Stimulated activated CD8-positive, alpha-beta memory T cell treated with anti-CD3 and anti-CD28 coated beads, Interleukin-4, amount 100 ng/mL, for 1 hour (primary cell): ENCODE results near the gene UVRAG.

Experiments used
- DNase-seq, 2 donors: peaks; one replicate each; pipeline ENCODE4 v3.0.0-alpha.2; 2020; ENCODE audit warnings: low read depth in 2 of 2, low spot score in 1 of 2

Gene UVRAG

DNA sequence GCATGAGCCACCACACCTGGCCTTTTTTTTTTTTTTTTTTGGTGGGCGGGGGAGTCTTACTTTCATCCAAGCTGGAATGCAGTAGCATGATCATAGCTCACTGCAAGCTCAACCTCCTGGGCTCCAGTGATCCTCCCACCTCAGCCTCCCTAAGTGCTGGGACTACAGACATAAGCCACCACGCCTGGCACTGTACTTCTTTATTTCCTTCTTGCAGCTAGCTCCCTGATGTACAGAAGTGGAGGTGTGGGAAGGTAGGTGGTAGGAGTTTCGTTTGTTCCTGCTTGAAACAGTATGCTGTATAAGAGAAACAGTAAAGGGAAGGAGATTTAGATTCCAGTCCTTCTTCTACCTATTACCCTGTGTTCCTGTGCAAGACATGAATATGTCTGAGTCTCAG lies 319.2 kb downstream of the UVRAG start:
- DNase-seq, result no peak

DNA sequence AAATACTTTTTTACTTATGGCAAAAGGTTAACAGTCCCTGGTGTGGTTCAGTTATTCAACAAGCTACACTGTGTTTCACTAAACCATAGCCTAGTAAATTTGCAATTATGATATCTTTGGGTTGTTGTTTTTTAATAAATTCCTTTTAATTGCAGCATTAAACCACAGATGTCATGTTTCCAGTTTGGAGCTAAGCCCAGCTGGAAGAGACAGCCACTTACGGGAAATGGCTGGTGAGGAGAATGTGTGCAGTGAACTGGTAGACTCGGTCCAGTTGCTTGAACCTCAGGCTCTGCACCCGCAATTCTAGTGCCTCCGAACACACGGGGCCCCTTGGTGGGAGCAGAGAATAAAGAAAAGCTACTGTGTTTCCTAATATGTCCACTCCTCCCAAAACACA lies 320.5 kb downstream of the UVRAG start:
- DNase-seq, result no peak

DNA sequence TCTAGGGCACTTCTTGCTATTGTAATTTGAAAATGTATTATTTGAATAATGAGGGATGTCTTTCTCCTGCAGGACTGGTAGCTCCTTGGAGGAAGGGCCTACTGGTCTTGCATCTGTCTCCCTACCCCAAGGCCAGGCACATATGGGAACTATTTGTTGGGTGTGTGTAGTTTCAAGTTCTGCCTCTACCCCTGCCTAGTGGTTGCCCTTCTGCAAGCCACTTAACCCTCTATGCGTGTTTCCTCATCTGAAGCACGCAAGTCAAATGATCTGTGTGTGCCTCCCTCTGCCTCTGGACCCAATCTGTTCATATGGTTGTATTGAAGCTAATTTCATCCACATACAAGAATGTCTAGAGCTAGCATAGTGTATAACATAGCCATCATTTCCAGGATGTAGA lies 324.3 kb downstream of the UVRAG start:
- no peak for DNase-seq

DNA sequence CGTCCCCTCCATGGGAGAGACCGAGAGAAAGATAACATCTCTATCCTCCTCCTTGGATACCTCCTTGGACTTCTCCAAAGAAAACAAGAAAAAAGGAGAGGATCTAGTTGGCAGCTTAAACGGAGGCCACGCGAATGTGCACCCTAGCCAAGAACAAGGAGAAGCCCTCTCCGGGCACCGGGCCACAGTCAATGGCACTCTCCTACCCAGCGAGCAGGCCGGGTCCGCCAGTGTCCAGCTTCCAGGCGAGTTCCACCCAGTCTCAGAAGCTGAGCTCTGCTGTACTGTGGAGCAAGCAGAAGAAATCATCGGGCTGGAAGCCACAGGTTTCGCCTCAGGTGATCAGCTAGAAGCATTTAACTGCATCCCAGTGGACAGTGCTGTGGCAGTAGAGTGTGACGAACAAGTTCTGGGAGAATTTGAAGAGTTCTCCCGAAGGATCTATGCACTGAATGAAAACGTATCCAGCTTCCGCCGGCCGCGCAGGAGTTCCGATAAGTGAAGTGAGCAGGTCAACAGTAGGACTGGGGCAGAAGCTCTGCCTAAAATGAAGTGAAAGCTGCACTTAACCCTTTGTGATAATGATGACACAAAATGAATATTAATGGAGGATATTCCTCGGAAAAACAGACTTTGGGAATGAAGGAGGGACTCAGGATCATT lies 326.0 kb downstream of the UVRAG start:
- DNase-seq, result no peak

DNA sequence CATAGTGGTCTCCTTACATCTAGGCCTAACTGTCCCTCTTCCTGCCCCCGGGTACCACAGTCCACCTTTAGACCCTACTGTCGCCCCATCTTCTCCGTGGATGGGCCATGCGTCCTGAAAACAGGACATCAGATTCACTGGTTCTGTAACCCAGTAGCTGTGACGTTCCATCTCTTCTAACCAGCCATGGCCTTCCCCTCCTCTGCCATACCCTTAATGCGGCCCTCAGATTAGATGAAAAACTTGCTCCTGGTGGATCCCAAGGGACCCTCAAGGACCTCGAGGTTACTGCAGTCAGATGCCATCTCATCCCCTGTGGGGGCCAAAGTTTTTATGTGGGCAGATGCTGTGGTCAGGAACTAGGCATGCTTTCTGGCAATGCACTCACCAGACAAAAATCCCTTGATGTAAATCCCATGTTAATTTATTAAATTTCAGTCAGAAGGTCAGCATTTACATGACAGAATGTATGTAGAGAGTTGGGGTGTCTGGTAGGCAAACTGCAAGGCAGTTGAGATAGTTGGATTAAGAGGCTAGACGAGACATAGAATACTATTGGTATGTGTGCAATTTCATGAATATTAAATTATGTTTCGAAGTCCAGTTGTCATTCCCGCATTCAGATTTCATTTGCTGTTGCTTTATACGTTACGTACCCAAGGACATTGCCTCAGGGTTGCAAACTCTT lies 327.0 kb downstream of the UVRAG start:
- DNase-seq, result no peak

DNA sequence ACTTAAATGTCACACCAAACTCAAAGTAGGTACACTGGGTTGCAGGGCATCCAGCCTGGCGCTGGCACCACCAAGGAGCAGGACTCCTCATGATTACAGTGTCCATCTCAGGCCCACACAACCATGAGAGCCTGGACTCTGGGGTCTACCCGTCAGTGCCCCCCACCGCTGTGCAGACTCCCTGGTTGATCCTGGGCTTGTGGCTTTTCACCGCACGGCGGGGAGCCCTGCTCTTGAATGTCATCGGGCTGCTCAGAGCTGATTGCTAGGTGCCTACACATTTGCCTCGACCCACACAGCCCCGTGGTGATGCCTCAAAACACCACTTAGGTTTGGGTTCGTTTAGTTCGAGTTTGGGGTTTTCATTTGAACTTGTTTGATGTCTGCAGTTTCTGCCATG lies 328.3 kb downstream of the UVRAG start:
- no peak for DNase-seq

DNA sequence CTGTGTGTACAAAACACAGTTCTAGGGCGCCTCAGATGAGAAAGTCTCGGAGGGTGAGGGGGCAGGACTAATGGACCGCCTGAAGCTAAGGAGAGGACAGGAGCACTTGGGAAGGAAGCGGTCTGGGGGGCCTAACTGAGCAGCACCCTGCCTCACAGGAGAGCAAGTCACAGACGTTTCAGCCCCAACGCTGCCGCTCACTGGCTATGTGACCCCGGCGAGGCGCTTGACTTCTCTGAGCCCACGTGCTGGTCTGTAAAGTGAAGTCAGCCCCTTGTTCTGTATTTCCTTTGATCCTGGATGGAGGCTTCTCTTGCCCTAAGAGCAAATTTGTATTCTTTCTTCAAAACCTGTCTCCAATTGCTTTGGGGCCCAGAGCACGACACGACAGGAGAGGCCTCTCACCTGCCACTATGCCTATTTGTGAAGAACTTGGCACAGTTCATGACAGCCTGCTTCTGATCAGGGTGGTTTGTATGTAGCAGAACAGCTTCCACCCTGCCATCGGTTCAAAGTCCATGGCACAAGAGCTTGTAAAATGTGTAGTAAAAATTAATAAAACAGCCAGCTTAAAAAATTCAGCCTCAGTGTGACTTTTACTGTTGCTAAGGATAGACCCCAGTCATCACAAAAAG lies 332.2 kb downstream of the UVRAG start:
- DNase-seq, result no peak

DNA sequence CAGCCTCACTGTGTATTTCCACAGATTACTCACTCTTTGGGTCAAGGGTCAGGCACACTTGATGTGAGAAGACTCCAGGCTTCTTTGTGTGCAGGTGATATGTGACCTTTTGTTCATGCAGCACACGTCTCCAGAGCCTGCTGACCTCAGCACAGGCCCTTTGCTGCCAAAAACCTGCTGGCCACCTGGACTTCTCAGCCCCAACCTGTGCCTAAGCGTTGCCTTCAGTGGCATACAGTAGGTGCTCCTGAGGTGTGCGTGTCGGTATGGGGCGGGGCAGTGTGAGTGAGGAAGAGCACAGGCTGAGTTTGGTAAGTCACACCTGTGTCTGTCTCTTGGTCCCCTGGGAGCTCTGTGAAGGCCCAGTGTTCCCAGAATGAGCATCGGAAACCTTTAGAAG lies 333.2 kb downstream of the UVRAG start:
- no peak for DNase-seq

DNA sequence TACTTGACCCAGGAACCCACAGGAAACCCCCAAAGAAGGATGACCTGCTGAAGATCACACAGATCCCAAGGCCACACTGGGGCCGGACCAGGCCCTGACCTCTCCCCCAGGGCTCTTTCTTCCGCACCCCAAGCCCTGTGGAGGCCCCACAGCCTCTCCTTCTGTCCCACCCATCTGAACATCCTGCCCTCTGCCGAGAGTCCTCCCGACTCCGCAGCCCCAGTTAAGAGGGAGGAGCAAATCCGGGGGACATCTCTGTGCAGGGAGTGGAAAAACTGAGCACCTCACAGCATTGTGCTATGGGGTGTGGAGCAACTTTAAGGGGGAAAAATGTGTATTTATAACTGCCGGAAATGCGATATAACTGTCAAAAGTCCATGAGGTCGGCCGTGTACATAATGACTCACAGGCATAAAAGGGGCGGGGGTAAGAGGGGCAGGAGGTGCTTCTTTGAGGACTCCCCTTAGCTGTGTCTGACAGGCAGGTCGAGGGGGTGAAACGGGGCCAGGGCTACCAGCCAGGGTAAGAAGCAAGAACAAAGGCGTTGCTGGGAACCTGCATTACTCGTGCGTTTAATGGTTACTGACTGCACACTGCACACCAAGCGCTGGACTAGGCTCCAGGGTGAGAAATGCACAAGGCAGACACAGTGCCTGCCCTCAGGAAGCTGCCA lies 334.1 kb downstream of the UVRAG start:
- DNase-seq, result no peak

DNA sequence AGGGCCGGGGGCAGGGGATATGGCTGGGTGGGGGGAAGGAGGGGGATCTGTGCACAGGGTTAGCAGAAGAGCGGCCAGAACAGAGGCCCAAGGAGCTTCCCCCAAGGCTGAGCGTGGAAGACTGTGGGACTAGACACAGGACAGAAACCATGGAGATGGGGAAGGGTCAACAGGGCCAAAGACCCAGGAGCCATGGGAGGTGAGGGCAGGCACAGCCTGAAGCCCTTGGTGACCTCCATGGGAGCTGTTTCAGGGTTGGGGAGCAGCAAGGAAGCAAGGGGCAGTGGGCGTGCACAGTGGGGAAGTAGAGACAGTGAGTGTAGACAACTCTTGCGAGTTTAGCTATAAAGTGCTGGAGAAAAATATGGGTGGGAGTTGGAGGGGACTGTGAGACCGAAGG lies 334.7 kb downstream of the UVRAG start:
- no peak for DNase-seq

DNA sequence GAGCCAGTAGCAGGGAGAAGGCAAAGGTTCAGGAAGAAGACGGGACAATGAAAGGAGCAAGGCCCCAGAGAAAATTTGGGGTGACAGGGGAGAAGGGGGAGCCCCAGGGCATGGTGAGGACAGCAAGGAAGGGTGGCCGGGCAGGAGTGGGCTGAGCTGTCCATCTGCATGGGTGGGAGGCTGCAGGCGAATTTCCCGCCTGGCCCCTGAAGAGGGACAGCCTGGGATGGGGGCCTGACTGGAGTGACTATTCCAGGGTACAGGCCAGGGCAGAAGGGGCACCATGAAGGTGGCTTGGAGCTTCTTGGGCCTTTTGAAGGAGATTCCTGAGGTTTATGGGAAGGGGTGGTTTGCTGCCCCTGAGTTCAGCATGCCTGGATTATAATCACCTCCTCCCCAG lies 335.1 kb downstream of the UVRAG start:
- DNase-seq, result no peak

DNA sequence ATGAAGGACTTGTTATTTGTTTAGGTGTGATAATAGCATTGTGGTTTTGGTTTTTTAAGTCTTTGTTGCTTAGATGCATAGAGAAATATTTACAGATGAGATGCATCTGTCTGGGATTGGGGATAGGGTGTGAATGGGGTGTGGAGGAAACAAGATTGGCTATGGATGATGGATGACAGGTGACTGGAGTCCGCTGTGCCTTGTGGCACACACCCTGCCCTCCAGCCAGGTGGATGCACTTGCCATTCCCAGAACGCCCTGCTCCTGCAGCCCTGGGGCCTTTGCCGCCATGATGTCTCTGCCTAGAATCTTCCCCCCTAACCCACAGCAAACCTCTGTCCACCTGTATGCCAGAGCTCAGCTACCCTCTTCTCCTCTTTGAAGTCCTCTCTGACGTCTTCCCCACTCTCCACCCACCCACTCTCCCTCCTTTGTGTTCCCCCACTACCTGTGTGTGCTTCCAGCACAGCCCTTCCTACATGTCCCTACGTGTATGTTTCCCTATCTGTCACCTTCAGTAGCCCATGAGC lies 336.6 kb downstream of the UVRAG start:
- DNase-seq, result no peak

DNA sequence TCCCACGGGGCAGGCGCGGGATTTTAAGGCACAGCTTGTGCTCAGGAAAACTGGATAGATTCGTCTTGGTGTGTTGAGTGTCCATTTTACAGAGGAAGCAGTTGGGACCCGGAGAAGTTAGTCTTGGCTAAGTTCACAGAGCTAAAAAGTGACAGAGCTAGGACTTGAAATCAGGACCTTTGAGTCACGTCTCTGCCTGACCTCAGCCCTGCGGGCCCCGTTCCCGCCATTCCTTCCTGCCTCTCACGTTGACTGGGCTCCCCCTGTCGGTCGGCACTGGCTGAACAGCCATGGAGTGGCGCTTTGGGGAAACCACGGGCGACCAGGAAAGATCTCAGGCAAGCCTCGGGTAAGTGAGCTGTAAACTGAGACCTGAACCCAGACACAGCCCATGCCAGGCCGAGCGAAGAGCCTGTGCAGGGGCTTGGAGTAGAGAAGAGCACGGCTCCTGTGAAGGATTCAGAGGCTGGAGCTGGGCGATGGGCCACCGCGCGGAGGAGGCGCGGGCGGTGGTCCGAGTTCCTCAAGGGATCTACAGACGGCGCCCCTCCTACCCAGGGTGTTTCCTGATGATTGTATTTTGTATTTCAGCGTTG lies 337.2 kb downstream of the UVRAG start:
- DNase-seq, result peak; percentile 42 to 57

DNA sequence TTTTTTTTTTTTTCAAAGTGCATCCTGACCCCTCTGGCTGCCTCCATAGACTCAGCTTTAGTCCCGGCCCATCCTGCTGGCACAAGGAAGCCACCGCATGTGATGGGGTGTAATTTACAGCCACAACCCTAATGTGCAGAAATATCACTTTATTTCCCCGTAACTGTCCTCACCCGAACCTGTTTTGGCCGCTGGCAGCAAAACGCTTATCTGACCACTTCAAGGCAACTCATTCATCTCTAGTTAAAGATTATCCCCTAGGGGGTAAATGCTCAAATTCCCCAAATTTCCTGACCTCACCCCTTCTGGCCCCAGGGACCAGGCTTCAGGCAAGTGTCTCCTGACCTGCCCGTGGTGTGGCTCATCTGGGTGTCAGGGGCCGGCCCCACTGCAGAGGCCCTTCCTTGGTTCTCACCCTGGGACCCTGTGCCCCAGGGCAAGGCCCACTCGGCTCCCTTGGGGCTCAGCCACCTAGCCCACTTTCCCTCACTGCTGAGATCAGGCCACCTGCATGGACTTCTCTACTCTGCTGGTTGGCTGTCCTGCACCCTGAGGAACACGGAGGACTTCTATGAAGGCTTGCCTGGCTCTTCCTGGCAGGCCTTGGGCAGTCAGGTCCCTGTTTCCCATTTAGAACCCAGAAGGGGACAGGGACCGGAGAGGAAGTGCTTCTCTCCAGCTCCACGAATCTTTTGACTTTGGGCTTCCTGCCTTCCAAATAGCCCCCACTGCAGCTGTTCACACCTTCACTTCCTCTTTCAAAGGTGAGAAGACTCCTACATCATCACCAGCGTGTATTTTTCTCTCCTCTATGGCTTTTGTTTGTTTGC lies 337.9 kb downstream of the UVRAG start:
- no peak for DNase-seq

DNA sequence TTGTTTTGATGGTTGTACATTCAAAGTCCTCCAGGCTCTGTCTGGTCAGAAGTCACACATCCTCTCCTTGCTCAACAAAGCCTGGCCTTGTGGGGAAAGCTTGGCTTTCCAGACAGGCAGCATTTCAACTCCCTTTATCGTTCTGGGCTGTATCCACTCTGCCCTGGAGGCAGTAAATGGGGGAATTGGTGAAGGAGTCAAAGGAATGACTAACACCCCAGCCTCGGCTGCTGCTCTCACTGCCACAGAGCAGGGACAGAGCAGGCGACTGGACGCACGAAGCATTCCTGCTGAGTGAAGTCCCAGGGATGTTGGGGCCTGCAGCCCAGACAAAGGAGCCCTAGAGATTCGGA lies 338.5 kb downstream of the UVRAG start:
- DNase-seq, result no peak

DNA sequence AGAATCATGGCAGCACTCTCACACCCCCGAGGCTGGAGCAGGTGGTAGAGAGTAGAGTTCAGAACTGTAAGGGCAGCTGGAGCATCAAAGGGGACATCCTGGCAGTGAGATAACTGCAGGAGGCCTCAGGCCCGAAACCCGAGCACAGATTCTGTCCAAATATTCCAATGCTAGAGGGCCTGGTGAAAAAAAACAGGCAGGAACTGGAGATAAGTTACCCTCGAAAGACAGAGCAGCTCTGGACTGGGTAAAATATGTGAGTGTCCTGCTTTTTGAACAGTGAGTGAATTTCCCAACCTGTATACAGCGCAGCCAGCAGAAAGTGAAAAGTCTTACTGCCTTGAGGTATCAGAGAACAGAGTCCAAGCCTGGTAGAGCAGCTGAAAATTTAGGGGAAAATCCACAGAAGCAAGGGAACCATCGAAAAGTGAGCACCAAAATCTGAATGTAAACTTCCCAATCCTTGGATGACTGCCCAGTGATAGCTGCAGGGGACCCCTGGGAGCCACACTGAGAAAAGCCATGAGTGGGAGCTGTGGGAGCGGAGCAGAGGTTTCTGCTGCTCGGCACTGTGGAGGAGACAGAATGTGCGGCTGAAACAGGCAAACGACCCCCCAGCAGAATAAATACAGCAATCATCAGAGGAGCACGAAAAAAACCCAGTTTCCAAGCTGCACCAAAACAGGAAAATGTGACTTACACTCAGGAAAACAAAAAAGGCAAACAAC lies 340.7 kb downstream of the UVRAG start:
- DNase-seq, result no peak

DNA sequence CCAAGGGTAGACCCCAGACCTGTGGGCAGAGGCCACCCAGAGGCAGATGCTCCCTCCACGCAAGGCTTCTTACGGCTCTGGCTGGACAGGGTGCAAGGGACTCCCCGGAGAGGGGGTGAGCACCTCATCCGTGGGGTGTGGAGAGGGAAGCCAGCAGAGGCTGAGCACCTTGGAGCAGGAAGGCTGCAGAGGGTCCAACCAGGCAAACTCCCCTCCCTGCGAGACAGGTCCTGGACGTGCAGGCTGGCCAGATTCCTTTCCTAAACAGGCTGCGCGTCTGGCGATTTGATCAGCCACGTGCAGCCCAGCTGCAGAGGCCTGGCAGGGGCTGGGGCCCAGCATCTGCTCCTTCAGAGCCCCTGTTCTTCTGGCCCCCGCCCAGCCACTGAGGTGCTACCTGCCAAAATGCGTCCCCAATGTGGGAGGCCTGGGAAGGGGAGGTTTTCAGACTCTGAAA lies 342.0 kb downstream of the UVRAG start:
- no peak for DNase-seq

DNA sequence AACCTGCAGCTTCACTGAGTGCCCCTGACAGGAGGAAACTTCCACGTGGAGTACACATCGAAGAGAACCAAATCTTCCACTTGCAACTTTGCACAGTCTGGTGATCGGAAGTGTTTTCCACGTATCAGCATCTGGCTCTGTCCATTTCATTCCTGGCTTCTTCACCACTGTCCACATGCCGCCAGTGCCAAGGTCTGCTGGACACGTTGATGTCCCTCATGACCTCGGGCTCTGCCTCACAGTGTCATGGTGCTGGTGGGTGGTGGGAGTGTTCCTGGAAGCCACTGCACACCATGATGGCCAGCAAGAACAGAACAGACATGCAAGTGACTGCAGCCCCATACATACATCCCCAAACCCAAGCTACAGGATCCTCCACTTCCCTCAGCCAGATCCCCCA lies 342.9 kb downstream of the UVRAG start:
- no peak for DNase-seq

DNA sequence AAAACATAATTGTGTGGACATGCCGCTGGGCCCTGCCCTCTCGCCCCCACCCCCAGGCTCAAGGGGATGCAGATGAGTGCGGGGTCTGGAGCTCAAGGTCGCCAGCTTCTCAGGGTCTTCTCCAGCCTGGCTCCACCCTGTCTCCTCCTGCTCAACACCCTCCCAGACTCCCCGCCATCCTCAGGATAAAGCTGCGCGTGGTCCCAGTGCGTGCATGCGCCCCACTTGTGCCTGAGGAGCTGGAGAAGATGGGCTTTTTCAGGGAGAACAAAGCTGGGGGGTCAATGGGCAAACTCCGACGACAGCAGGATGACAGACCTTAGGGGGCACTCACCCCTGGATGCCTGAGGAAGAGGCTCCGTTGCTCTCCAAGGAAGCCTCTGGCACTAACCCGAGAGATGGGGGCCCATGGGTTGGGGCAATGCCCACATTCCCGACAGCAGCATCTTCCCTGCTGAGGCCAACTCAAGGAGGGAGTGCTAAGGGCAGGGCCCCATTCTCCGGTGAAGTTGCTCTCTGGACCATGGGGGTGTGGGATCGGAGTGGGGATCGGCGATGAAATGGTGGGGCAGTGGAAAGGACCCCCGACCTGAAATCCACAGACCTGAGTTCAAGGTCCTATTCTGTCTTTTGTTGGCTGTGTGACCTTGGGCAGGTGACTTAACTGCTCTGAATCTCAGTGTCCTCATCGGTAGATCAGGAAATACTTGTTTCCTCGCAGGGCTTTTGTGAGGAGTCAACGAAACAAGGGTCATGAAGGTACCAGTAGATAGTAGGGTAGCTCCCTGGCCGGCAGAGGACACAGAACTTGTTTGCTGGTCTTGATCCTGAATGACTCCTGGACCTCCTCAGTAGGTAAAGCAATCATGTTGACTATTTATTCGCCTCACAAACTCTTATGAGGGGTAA lies 343.6 kb downstream of the UVRAG start:
- no peak for DNase-seq
